KOPT-K1 (cell line): ENCODE data around the gene CDC42BPA.

Source experiments
- H3K27ac ChIP-seq: fragments of 200-600 bp; sonication (generic); 2 replicates; pipeline ENCODE4 v1.5.1; 2016; ENCODE audit warnings: antibody characterized with exemption, mild to moderate bottlenecking, low read depth, low read length; ENCODE audit not compliant: poor library complexity, severe bottlenecking
- H3K36me3 ChIP-seq: fragments of 200-600 bp; sonication (generic); 2 replicates; pipeline ENCODE4 v1.5.1; 2017; ENCODE audit warnings: antibody characterized with exemption, mild to moderate bottlenecking, low read length, moderate library complexity; ENCODE audit not compliant: insufficient read depth
- H3K9me3 ChIP-seq: fragments of 200-600 bp; sonication (generic); 2 replicates; pipeline ENCODE4 v1.5.1; 2017; ENCODE audit warnings: antibody characterized with exemption, low read length, mild to moderate bottlenecking; ENCODE audit not compliant: insufficient read depth, poor library complexity, severe bottlenecking

The CDC42BPA gene

DNA sequence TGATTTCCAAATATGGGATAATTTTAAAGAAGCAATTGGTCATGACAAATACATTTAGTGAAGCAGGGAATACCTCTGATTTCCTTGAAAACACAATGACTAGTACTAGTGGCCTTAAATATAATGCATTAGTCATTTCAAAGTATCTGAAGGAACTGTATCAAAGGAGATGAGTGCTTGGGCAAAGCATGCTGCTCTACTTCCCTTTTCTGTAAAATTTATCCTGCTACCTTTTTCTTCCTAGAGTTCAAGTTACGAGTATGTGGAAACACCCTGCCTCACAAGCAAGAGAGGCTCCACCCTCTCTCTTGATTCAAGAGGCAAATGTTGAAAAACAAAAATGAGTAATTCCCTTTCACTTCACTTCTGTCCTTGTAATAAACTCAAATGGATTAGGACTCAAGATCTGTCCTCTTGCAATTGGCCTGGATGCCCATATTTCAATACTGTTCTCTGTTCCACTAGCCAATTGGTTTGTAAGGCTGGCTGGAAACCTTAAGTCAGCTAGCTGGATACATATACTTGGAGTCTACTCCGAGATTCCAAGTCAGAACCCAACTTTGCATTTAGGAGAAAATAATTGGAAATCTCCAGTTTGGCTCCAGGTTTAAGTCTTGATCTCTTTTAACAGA lies 92.5 kb downstream of the CDC42BPA start:
- Histone ChIP-seq H3K36me3 (no peaks in the 10 kb centered on the region), H3K9me3 (no peaks in the 10 kb centered on the region), H3K27ac (no peak overlapping the region)

DNA sequence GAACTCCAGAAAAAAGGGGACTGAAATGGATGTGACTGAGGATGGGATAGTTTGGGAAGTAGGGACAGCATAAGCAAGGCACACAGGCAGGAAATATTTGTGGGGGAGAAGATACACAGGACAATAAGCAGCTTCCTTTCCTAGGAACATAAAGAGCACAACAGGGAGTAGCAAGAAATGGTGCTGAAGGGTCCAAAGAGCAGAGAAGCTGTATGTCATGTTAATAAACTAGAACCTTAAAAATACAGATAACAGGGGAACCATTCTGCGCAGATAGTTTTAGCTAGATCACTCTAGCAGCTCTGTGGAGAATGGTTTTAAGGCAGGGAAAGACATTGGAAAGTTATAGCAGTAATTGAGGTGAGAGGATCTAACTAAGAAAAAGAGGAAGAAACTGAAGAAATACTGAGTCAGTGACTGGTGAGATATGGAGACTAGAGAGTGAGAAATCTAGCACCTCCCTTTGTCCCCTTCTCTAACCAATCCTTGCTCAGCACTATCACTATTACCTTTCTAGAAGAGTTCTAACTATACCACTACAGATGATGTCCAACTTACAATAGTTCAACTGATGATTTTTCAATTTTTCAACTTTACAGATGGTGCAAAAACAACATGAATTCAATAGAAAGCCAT lies 95.0 kb downstream of the CDC42BPA start:
- H3K9me3 ChIP-seq, result no peaks in the 10 kb centered on the region

DNA sequence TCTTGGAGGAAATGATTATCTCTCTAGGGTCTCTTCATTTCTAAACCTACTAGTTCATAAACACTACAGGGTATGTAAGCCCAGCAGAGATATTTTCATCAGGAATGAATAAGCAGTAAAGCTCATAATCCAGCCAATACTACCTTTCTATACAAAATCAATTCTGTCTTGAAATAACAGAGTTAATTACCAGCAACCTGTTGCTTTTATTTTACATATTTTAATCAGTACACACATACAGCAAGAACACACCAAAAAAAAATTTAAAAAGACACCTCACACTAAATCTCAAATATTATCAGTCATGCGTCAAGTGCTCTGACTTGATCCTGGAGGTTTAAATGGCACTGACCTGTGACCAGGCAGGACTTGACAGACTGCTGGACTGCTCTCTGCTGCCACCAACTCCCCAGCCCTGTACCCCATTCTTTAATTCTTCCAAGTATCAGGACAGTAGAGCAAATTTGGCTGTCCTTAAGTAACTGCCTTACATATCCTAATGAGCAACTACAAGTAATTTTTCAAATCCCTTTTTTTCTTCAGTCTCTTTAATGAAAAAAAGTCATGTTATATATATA lies 98.5 kb downstream of the CDC42BPA start:
- H3K9me3 ChIP-seq, result no peaks in the 10 kb centered on the region
- H3K36me3 ChIP-seq, result no peaks in the 10 kb centered on the region
- H3K27ac ChIP-seq, result no peak overlapping the region

More for the DNA sequence above, 95.0 kb downstream of the CDC42BPA start:
- no peaks in the 10 kb centered on the region for H3K36me3 ChIP-seq
- H3K27ac ChIP-seq, result no peak overlapping the region

DNA sequence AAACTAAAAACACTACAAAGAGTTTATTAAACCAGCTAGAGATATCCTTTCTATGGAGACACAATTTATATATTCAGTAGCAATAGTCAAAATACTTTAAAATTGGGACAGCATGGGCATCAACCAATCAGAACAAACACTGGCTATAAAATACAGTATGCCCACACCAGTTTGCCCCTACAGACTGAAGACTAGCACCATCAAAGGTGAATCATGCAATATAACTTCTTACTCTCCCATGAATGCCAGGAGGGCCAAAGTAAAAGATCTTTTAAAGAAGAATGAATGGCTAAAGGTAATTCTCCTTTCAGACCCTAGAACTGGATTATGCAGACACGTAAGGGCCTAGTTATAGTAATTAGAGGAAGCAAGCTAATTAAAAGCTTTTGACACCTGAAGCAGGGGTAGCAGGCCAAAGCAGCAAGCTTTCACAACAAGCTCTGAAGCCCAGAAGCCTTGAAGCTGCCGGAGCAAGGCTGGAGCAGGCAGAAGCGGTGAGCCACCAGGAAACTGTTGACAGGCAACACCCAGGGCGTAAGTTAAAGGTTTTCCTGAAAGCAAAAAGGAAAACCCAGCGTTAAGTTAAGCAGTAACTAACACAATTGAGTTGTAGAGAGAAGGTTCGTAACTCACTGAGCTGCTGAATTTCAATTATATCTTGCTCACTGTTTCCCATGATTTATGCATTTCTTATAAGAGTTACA lies 99.3 kb downstream of the CDC42BPA start:
- no peak overlapping the region for H3K27ac ChIP-seq
- no peaks in the 10 kb centered on the region for H3K9me3 ChIP-seq
- no peaks in the 10 kb centered on the region for H3K36me3 ChIP-seq

DNA sequence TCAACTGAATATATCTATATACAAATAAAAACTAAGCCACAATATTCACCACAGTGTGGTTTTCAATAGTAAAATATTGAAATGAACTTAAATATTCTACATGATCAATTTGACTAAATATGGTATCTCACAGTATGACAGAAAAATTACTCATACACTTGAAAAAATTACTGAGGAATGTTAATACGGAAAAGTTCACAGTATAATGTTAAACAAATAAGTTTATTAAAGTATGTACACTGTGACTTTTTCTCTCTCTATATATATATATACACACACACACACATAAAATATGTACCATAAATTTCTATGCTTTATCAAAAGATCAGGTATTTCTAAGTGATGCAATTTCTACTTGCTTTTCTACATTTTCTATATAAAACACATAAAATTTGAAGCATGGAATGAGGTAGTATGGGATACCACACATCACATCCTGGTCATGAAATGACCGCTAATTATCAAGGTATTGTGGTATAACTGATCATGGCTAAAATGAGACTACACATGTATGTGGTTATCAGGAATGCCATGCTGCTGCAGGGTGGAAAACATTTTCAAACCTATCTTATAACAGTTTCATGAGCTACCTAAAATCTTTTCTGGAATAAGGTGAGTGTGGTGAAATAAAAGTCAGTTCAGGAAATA lies 102.3 kb downstream of the CDC42BPA start:
- no peak overlapping the region for H3K27ac ChIP-seq
- no peaks in the 10 kb centered on the region for H3K9me3 ChIP-seq
- no peaks in the 10 kb centered on the region for H3K36me3 ChIP-seq

DNA sequence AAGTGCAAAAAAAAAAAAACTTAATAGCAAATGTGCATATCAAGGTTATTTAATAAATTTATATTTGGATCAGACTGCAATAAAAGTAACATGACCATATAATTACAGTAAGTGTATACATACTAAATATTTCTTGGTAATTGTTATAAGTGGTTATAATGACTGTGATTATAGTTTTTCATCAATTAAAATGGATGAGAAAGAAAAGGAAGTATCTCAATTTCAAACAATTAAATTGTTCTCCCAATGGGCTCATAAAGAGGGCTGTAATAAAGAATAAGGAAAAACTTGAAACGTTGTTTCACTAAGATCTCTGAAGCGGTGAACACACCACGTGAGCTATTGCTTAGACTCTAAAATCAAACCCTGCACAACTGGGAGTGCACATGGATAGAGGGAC lies 104.1 kb downstream of the CDC42BPA start:
- no peaks in the 10 kb centered on the region for H3K36me3 ChIP-seq
- no peaks in the 10 kb centered on the region for H3K9me3 ChIP-seq
- H3K27ac ChIP-seq, result no peak overlapping the region

DNA sequence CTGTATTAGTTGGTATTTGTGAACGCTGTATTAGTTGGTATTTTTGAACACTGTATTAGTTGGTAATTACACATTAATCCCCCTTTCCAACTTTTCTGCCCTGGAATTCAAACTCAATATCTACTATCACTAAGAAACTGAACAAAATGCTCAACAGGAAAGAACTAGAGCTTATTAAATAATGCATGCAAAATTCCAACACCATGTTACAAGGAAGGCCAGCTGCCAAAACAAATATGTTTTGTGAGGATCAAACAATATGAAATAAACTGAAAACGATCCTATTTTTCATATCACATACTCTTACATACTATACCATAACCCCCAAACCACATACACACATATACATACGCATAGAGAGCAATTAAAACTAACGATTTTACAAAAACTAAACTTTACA lies 104.9 kb downstream of the CDC42BPA start:
- Histone ChIP-seq H3K27ac (no peak overlapping the region), H3K9me3 (no peaks in the 10 kb centered on the region), H3K36me3 (no peaks in the 10 kb centered on the region)

DNA sequence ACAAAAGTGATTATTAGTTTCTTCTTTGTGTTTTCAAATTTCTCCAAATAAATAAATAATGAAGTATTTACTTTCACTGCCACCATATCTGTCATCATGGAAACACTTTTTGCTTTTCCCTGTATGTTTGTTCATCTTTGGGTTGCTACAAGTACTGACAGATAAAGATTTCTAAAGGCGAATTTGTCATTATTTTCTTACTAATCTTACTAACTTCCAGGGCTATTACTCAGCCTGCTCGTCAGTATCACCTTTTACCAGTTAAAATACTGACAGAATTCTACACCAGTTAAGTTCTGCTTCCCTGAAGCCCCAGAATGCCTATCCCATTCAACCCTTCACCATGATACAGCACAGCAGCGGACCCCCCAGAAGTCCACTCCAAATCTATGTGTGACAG lies 106.1 kb downstream of the CDC42BPA start:
- Histone ChIP-seq H3K9me3 (no peaks in the 10 kb centered on the region), H3K36me3 (no peaks in the 10 kb centered on the region), H3K27ac (no peak overlapping the region)

DNA sequence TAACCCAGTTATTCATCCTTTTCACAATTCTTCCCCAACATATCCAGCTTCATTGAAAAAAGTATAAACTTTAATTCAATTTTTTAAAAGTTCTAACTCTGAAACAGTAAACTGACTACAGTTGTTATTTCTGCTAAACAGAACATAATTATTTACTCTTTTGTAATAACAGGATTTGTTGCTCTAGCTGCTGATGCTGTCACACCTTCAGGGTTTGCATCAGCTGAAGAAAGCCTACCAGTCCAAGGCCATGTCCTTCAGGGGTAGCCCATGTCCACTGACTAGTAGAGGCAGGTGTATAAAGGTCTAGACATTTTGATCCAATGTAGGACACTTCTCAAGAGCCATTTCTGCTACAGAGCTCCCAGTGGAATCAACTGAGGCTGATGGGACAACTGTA lies 107.7 kb downstream of the CDC42BPA start:
- no peaks in the 10 kb centered on the region for H3K36me3 ChIP-seq
- H3K9me3 ChIP-seq, result no peaks in the 10 kb centered on the region
- H3K27ac ChIP-seq, result no peak overlapping the region

DNA sequence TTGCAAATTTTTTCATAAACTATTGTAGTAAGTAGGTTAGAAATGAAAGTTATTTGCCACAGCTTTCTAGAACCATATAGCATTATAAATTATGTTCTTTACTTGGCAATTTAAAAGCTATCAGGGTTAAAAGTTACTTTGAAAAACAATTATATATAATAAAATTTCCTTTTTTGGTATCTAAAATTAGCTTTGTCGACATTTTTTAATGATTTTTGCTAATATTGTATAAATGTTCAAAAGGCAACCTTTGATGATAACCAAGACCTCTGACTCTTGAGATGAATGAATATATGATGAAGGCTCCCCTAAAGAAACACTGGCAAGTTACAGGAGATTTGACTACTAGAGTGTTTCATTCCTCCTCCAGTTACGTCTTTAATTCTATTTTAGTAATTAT lies 121.2 kb downstream of the CDC42BPA start:
- no peak overlapping the region for H3K27ac ChIP-seq
- no peaks in the 10 kb centered on the region for H3K36me3 ChIP-seq
- H3K9me3 ChIP-seq, result no peaks in the 10 kb centered on the region

DNA sequence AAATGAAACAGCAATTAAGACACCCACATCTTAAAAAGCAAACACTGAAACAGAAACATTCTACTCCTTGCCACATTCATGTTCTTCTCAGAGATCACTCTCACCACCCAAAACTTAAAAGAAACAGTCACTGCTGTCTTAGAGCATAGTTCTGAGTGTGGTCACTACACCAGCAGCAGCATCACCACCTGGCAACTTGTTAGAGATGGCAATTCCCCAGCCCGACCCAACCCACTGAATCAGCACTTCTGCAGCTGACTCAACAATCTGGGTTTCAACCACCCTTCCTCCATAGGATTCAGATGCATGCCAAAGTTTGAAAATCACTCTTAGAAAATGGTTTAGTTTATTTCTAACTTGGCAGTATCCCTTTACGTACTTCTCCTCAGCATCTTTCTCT lies 126.1 kb downstream of the CDC42BPA start:
- Histone ChIP-seq H3K9me3 (no peaks in the 10 kb centered on the region), H3K36me3 (no peaks in the 10 kb centered on the region), H3K27ac (no peak overlapping the region)

DNA sequence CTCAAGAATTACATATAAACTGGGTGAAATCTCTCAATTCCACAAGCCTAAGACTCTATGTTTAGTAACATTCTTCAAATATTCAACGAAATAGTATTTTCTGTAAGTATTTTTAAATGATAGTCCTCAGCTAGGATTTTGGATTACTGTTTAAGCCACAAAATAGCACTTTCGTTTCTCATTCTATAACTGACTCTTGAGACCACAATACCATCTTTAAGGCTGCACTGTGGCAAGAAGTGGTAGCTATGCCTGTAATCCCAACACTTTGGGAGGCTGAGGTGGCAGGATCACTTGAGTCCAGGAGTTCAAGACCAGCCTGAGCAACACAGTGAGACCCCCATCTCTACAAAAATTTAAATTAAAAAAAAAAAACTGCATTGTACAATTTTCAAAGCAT lies 126.7 kb downstream of the CDC42BPA start:
- Histone ChIP-seq H3K36me3 (no peaks in the 10 kb centered on the region), H3K27ac (no peak overlapping the region), H3K9me3 (no peaks in the 10 kb centered on the region)

DNA sequence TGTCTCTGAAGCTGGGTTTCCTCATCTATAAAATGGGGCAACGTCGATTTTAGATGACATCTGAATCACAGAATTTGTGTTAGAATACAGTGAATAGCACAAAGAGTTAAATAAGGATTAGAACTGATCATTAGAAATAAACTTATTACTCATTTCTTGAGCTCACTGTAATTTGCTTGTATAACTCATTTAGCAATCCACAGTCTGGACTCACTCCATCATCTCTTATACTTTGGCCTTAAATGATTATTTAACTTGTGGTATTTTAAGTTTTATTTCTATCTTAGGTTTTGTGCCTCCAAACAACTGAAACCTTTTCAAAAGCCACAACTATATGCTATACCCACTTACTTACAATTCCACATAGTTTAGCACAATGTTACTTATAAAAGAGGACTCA lies 128.0 kb downstream of the CDC42BPA start:
- Histone ChIP-seq H3K9me3 (no peaks in the 10 kb centered on the region), H3K36me3 (no peaks in the 10 kb centered on the region), H3K27ac (no peak overlapping the region)

DNA sequence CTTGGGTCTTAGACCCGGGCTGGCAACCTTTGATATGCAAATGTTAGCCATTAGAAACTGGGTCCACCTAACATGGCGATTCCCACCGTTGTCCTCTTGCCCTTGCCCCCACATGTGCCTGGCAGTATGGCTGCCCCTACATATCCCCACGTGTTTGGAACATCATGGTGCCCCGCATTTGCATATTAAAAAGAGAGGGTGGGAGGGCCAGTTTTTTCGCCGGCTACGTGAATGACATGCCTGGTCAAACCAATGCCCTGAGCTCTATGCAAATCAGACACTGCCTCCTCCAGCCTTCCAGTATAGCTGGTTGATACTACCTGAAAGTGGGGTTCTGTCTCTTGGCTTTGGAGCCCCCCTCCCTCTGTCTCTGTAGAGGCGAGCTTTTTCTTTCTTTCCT lies 133.0 kb downstream of the CDC42BPA start:
- H3K27ac ChIP-seq, result no peak overlapping the region
- H3K9me3 ChIP-seq, result no peaks in the 10 kb centered on the region
- no peaks in the 10 kb centered on the region for H3K36me3 ChIP-seq

DNA sequence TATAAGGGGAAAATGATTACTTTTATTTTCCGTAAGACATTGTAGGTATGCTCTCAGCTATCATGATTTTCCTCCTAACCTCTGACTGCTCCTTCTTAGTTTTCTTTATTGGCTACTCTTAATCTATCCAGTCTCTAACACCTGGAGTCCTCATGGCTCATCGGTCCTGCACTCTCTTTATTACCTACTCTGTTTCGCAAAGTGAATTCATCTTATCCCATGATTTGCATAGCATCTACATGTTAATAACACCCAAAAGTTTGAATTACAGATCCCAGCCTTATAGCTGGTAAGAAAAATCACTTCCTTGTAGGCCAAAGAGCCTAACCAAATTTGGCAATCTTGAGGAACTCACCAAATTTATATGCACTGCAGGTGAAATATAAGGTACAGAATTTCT lies 136.3 kb downstream of the CDC42BPA start:
- no peaks in the 10 kb centered on the region for H3K9me3 ChIP-seq
- no peak overlapping the region for H3K27ac ChIP-seq

More for the DNA sequence above, 136.3 kb downstream of the CDC42BPA start:
- H3K36me3 ChIP-seq, result no peaks in the 10 kb centered on the region
